ENCODE data around the gene ZNF444.

The ZNF444 gene

DNA sequence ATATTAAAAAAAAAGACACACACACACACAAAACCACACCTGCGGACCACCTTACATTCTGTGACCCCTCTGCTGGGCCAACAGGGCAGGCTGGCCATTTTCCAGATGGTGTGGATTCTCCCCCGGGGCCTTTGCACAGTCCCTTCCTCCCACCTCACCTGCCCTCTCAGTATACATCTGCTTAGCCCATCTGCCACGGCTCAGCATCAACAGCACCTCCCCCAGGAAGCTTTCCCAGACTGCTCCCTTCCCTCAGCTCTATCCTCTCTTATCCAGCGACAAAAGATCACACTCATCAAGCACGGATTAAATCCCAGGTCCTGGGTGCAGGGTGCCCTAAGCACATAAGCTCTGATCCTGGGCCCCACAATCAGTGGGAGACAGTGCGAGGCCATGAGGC lies 24.5 kb upstream of the ZNF444 start:
- no peak for DNase-seq (ENCODE audit: low read depth, low spot score)
- ChIA-PET POLR2A (no interaction called here), CTCF (no interaction called here)
- H3K4me3 ChIP-seq (ENCODE audit: low read depth, low read length), result no peak overlapping the region
- TF ChIP-seq, protein P1, sequence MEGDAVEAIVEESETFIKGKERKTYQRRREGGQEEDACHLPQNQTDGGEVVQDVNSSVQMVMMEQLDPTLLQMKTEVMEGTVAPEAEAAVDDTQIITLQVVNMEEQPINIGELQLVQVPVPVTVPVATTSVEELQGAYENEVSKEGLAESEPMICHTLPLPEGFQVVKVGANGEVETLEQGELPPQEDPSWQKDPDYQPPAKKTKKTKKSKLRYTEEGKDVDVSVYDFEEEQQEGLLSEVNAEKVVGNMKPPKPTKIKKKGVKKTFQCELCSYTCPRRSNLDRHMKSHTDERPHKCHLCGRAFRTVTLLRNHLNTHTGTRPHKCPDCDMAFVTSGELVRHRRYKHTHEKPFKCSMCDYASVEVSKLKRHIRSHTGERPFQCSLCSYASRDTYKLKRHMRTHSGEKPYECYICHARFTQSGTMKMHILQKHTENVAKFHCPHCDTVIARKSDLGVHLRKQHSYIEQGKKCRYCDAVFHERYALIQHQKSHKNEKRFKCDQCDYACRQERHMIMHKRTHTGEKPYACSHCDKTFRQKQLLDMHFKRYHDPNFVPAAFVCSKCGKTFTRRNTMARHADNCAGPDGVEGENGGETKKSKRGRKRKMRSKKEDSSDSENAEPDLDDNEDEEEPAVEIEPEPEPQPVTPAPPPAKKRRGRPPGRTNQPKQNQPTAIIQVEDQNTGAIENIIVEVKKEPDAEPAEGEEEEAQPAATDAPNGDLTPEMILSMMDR (IDR thresholded peaks at IDR 0.05; ENCODE audit: insufficient read depth, low read length, missing control alignments), result no peak

- POLR2A ChIA-PET, result interaction anchor here (0.5 to 0.6 kb wide), 2 partner anchors 9 to 52 kb away, joined by 3 to 5 read pairs; no protein-coding TSS in a partner anchor
- DNase-seq (ENCODE audit: low read depth, low spot score), result no peak
- CTCF ChIA-PET, result no interaction called here
- TF ChIP-seq, protein P1 (IDR thresholded peaks at IDR 0.05; ENCODE audit: insufficient read depth, low read length, missing control alignments), result no peak
- no peak overlapping the region for H3K4me3 ChIP-seq (ENCODE audit: low read depth, low read length)
Observed at GRCh38 chr19:56117376-56117884, 23.7 kb upstream of the ZNF444 start.

GRCh38 chr19:56117889-56118288 lies 23.2 kb upstream of the ZNF444 start:
- no peak for DNase-seq (ENCODE audit: low read depth, low spot score)
- H3K4me3 ChIP-seq (ENCODE audit: low read depth, low read length), result no peak overlapping the region
- POLR2A ChIA-PET, result interaction anchor here (0.6 kb wide), 1 partner anchor 51 kb away, joined by 5 read pairs; no protein-coding TSS in a partner anchor
- TF ChIP-seq, protein P1 (IDR thresholded peaks at IDR 0.05; ENCODE audit: insufficient read depth, low read length, missing control alignments), result no peak
- CTCF ChIA-PET, result no interaction called here

- ChIA-PET POLR2A (interaction anchor here (0.6 kb wide), 1 partner anchor 22 kb away, joined by 3 read pairs; the partner anchor contains the start of gene ZNF444), CTCF (interaction anchor here (0.7 kb wide), 1 partner anchor 135 kb away, joined by 3 read pairs; no protein-coding TSS in a partner anchor)
- H3K4me3 ChIP-seq (ENCODE audit: low read depth, low read length), result peak overlapping the region; percentile 75
- DNase-seq (ENCODE audit: low read depth, low spot score), result no peak
- TF ChIP-seq, protein P1 (IDR thresholded peaks at IDR 0.05; ENCODE audit: insufficient read depth, low read length, missing control alignments), result no peak
Observed at GRCh38 chr19:56118666-56119581, 22.2 kb upstream of the ZNF444 start.

GRCh38 chr19:56119582-56119978 lies 21.5 kb upstream of the ZNF444 start:
- ChIA-PET CTCF (interaction anchor here (0.7 kb wide), 1 partner anchor 134 kb away, joined by 3 read pairs; no protein-coding TSS in a partner anchor), POLR2A (interaction anchor here (0.6 to 0.8 kb wide), 2 partner anchors 10 to 21 kb away, joined by 3 read pairs; partner anchors contain the start of gene ZNF444)
- DNase-seq (ENCODE audit: low read depth, low spot score), result peak; percentile 29
- H3K4me3 ChIP-seq (ENCODE audit: low read depth, low read length), result peak overlapping the region; percentile 75
- TF ChIP-seq, protein P1 (IDR thresholded peaks at IDR 0.05; ENCODE audit: insufficient read depth, low read length, missing control alignments), result no peak

DNA sequence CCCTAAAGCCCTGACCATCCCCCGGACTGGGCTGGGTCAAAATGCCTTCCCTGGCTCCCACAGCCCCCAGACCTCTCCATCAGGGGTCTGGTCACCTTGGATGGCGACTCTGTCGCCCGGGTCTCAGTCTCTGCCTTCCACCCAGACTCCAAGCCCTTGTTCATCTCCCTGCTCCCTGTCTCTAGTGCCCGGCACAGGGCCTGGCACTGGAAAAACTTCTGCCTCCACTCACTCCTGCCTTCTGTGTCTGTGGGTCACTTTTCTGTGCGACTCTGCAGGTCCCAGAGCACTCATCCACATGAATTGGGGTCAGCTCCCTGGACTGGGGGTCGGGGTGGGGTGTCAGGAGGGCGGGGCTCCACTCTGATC lies 21.1 kb upstream of the ZNF444 start:
- POLR2A ChIA-PET, result interaction anchor here (0.8 kb wide), 1 partner anchor 11 kb away, joined by 3 read pairs; no protein-coding TSS in a partner anchor
- H3K4me3 ChIP-seq (ENCODE audit: low read depth, low read length), result peak overlapping the region; percentile 75
- TF ChIP-seq, protein P1 (IDR thresholded peaks at IDR 0.05; ENCODE audit: insufficient read depth, low read length, missing control alignments), result no peak
- DNase-seq (ENCODE audit: low read depth, low spot score), result no peak
- CTCF ChIA-PET, result no interaction called here

Data from AG04449 (cell line).